Heart left ventricle (tissue), 16 donors: ENCODE data around the gene ANGPTL4. TPM values are rescaled to one million over a fixed set of nuclear protein-coding genes. Genes with fewer than 3 reads are reported as not detected.

Source experiments
- ATAC-seq, 4 donors: fragments of 200-7000 bp; cut with Tn5 transposase; one replicate each; pipeline ENCODE4 v1.9.1; 2020 to 2022; ENCODE audit warnings: moderate library complexity in 4 of 4, mild to moderate bottlenecking in 3 of 4, moderate number of reproducible peaks in 1 of 4
- DNase-seq, 5 donors: peaks; one replicate each; pipeline ENCODE4 v3.0.0-alpha.2; 2020
- H3K27ac ChIP-seq, 12 donors: fragments of 200-600 bp; sonication (generic) in 4 of 12; one replicate each; pipeline versions ENCODE4 v1.5.0 to v1.8.0; 2016 to 2022; ENCODE audit warnings: mild to moderate bottlenecking in 2 of 12
- H3K27me3 ChIP-seq, 9 donors: fragments of 200-600 bp; sonication (generic) in 2 of 9; one replicate each; pipeline versions ENCODE4 v1.5.1 to v1.8.0; 2016 to 2022; ENCODE audit warnings: mild to moderate bottlenecking in 3 of 9
- H3K36me3 ChIP-seq, 9 donors: fragments of 200-600 bp; sonication (generic) in 2 of 9; one replicate each; pipeline versions ENCODE4 v1.5.0 to v1.8.0; 2018 to 2022; ENCODE audit warnings: mild to moderate bottlenecking in 2 of 9
- H3K4me1 ChIP-seq, 12 donors: fragments of 200-600 bp; sonication (generic) in 4 of 12; one replicate each; pipeline versions ENCODE4 v1.5.0 to v1.8.0; 2016 to 2022; ENCODE audit warnings: mild to moderate bottlenecking in 3 of 12
- H3K4me3 ChIP-seq, 12 donors: fragments of 200-600 bp; sonication (generic) in 4 of 12; one replicate each; pipeline versions ENCODE4 v1.5.0 to v1.8.0; 2017 to 2022; ENCODE audit warnings: mild to moderate bottlenecking in 9 of 12, moderate library complexity in 4 of 12
- H3K9me3 ChIP-seq, 12 donors: fragments of 200-600 bp; sonication (generic) in 4 of 12; one replicate each; pipeline versions ENCODE4 v1.5.0 to v1.8.0; 2016 to 2022; ENCODE audit warnings: mild to moderate bottlenecking in 1 of 12
- POLR2A ChIP-seq, 2 donors: fragments of 450-650 bp; IDR thresholded peaks; one replicate each; pipeline ENCODE4 v1.6.1; 2017; ENCODE audit warnings: antibody characterized with exemption in 2 of 2, mild to moderate bottlenecking in 2 of 2, moderate library complexity in 2 of 2
- WGBS, 4 donors: extraction: QIAGEN DNeasy Blood & Tissue Kit in 2 of 4; methylation state at CpG; one replicate each; pipeline versions ENCODE4 v1.1.5 to v1.1.7; 2013 to 2018; 5-methylcytosine and 5-hydroxymethylcytosine counted together
- intact Hi-C, 10 donors: fragments of 100-400 bp; cut with DNase I; formaldehyde crosslinking; loops; one replicate each; pipeline versions ENCODE4 v1.11.1 to v1.14.2; 2022
- polyA plus RNA-seq, 2 donors: library from polyadenylated mRNA; stranded (reverse); fragments of 200-250 nt; gene quantifications; one replicate each; pipeline ENCODE4 v1.2.3, GENCODE V29; 2013
- total RNA-seq, 9 donors: library from RNA; depleted of rRNA in 2 of 9; stranded (reverse); fragments of >200 nt in 2 of 9; fragmentation: NEBNext Ultra II Directional in 3 of 9; extraction: Animal tissue kit (Norgen Biotek cat#: 25700) in 3 of 9; gene quantifications; one replicate each; pipeline versions ENCODE4 v1.1.0 to v1.2.4, GENCODE V29; 2016 to 2023
- TF ChIP-seq, protein P1 (sequence below), 12 donors: fragments of 200-600 bp; sonication (generic) in 4 of 12; IDR thresholded peaks; one replicate each; pipeline versions ENCODE4 v1.5.0 to v1.8.0; 2018 to 2022; ENCODE audit warnings: antibody characterized with exemption in 12 of 12, mild to moderate bottlenecking in 5 of 12
- donor health status: ischemic (EF 13 %, LVEDD 7.1; RV severe dilation, severe dysfunction).
- donor health status: healthy with polysubstance abuse.
- donor health status: DM: no; HTN: yes; CAD: no.
- donor health status: DM: no; HTN: no; CAD: no.
- donor health status: ischemic (EF 25% LVEDD 6.9; RV normal size, moderate dysfunction).
- donor health status: ischemic (EF 25% LVEDD 5.7; RV mildly dilated, moderate dysfunction).
- donor health status: healthy.
- donor health status: DM: yes; HTN: yes; CAD: no.
- donor health status: ischemic (EF 35%, LVEDD 5.7; RV mildly dilated, moderate dysfunction).
- donor health status: nonischemic (EF 11% LVEDD 7.7; RV severe dilation, severe dysfunction).
- donor health status: DM: yes; HTN: yes; CAD: no.
- donor health status: PGD.
- donor health status: ischemic (EF 29% LVEDD 5.4; RV normal size, mild dysfunction).
- donor health status: nonischemic (EF 23%, LVEDD 6.1; RV moderate dilation, normal function).

Gene ANGPTL4
- total and polyA plus RNA-seq, 11 donors = 2.4 to 117 (median 10.8) TPM

GRCh38 chr19:8358948-8359347 is 5.0 kb upstream of the ANGPTL4 start:
- TF ChIP-seq, protein P1, sequence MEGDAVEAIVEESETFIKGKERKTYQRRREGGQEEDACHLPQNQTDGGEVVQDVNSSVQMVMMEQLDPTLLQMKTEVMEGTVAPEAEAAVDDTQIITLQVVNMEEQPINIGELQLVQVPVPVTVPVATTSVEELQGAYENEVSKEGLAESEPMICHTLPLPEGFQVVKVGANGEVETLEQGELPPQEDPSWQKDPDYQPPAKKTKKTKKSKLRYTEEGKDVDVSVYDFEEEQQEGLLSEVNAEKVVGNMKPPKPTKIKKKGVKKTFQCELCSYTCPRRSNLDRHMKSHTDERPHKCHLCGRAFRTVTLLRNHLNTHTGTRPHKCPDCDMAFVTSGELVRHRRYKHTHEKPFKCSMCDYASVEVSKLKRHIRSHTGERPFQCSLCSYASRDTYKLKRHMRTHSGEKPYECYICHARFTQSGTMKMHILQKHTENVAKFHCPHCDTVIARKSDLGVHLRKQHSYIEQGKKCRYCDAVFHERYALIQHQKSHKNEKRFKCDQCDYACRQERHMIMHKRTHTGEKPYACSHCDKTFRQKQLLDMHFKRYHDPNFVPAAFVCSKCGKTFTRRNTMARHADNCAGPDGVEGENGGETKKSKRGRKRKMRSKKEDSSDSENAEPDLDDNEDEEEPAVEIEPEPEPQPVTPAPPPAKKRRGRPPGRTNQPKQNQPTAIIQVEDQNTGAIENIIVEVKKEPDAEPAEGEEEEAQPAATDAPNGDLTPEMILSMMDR (IDR thresholded peaks at IDR 0.05) = no peak
- TF ChIP-seq POLR2A (IDR thresholded peaks at IDR 0.05) = no peak
- Histone ChIP-seq H3K4me3 (no peak overlapping the region), H3K27me3 (no peaks in the 10 kb centered on the region), H3K27ac (no peak overlapping the region), H3K4me1 (peaks cover 10 to 52% (median 27%) of the 10 kb centered on the region in 12 donors), H3K36me3 (no peaks in the 10 kb centered on the region), H3K9me3 (peaks cover 0 to 8% (median 2%) of the 10 kb centered on the region in 12 donors)
- intact Hi-C loops = loop anchor here in 2 of 10 donors (5.0 to 10.0 kb wide), 3 partner anchors 148 to 226 kb away; partner anchors contain the start of gene MYO1F (in 1 of the 2)
- DNase-seq (no peak), ATAC-seq (no peak)
- 92 to 94% (median 93%) methylated on average over 6 of the region's 6 CpGs for WGBS, 4 donors

- no peak for ATAC-seq
- TF ChIP-seq POLR2A (IDR thresholded peaks at IDR 0.05) = no peak
- TF ChIP-seq, protein P1 (IDR thresholded peaks at IDR 0.05) = no peak
- intact Hi-C loops = loop anchor here in 1 of 10 donors (5.0 kb wide), 1 partner anchor 37 kb away; no protein-coding TSS in a partner anchor
Observed at GRCh38 chr19:8360196-8360595, 3.8 kb upstream of the ANGPTL4 start.

DNA sequence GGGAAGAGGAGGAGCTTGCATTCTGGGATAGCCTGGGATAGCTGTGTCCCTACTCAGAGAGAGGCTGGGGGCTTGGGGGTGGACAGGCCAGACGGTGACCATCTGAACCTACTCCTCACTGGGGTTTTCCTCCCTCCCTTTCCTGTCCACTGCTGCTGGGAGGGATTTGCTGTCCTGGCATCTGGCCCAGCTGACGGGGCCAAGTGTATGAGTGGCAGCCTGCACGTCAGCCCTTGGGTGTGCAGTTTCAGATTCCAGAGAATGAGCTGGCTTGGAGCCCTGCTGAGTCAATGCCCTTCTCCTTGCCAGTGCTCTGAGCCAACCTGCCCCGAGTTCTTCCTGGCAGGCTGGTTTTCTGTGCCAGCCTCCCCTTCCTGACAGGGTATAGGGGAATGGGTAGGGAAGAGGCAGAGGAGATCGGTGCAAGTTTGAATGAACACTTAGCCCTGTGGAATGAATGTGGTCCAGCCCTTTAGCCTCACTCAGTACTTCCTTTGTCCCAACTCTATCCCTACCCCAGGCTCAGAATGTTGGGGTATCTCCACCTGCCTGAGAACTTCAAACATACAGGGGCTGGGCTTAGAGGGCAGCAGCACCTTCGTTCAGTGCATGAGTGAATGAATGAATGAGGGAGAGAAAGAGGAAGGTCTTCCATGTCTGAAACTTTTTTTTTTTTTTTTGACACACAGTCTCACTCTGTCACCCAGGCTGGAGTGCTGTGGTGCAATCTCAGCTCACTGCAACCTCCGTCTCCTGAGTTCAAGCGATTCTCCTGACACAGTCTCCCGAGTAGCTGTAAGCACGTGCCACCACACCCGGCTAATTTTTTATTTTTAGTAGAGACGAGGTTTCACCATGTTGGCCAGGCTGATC is 1.8 kb upstream of the ANGPTL4 start:
- Histone ChIP-seq H3K4me1 (peaks cover 10 to 60% (median 40%) of the 10 kb centered on the region in 12 donors), H3K9me3 (no peaks in the 10 kb centered on the region), H3K27ac (peak overlapping the region; percentile 44 to 98 (median 81)), H3K36me3 (no peaks in the 10 kb centered on the region), H3K4me3 (peak overlapping the region in 4 of 12 donors; percentile 0 to 73 (median 16)), H3K27me3 (peaks cover 0 to 9% (median 0%) of the 10 kb centered on the region in 9 donors)
- DNase-seq (peak; percentile 93 to 97 (median 94)), ATAC-seq (peak; percentile 73 to 93 (median 92))
- TF ChIP-seq, protein P1 (IDR thresholded peaks at IDR 0.05) = no peak
- no peak for TF ChIP-seq POLR2A (IDR thresholded peaks at IDR 0.05)
- intact Hi-C loops = loop anchor here in 8 of 10 donors (1.0 to 5.0 kb wide), 4 partner anchors 28 to 35 kb away; partner anchors contain the start of gene RAB11B (in 5 of the 8)
- WGBS, 4 donors = 25 to 40% (median 34%) methylated on average over 9 to 12 of the region's 12 CpGs

More at GRCh38 chr19:8360196-8360595, 3.8 kb upstream of the ANGPTL4 start:
- H3K27ac ChIP-seq = no peak overlapping the region
- peaks cover 10 to 51% (median 32%) of the 10 kb centered on the region in 12 donors for H3K4me1 ChIP-seq
- WGBS, 4 donors = 89 to 94% (median 91%) methylated on average over 8 of the region's 8 CpGs
- no peak for DNase-seq
- no peak overlapping the region for H3K4me3 ChIP-seq
- H3K9me3 ChIP-seq = peaks cover 0 to 8% (median 2%) of the 10 kb centered on the region in 12 donors
- H3K27me3 ChIP-seq = peaks cover 0 to 8% (median 0%) of the 10 kb centered on the region in 9 donors
- H3K36me3 ChIP-seq = no peaks in the 10 kb centered on the region

DNA sequence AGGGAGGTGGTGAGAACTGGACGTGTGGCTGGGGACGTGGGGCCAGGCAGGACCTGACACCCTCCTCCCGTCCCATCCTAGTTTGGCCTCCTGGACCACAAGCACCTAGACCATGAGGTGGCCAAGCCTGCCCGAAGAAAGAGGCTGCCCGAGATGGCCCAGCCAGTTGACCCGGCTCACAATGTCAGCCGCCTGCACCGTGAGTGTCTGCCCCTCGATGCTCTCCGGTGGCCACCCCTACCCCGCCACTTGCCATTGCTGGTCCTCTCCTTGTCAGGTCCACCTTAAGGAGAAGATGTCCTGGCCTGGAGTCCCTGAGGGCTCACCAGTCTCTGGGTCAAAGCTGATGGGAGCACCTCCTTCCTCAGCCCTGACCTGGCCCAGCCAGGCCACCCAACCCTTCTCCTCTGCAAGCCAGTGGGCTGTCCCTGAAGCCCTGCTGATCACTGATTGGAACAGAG is 2.2 kb downstream of the ANGPTL4 start:
- peak overlapping the region in 4 of 12 donors; percentile 15 to 89 (median 80) for H3K4me3 ChIP-seq
- TF ChIP-seq POLR2A (IDR thresholded peaks at IDR 0.05) = no peak
- TF ChIP-seq, protein P1 (IDR thresholded peaks at IDR 0.05) = no peak
- intact Hi-C loops = loop anchor here in 1 of 10 donors (2.0 kb wide), 1 partner anchor 23 kb away; no protein-coding TSS in a partner anchor
- H3K27ac ChIP-seq = peak overlapping the region in 7 of 12 donors; percentile 13 to 98 (median 85)
- DNase-seq = no peak
- peaks cover 0 to 9% (median 0%) of the 10 kb centered on the region in 9 donors for H3K27me3 ChIP-seq
- H3K36me3 ChIP-seq = peaks cover 0 to 27% (median 0%) of the 10 kb centered on the region in 9 donors
- WGBS, 4 donors = 88 to 93% (median 92%) methylated on average over 11 of the region's 11 CpGs
- H3K9me3 ChIP-seq = no peaks in the 10 kb centered on the region
- no peak for ATAC-seq
- peaks cover 16 to 84% (median 57%) of the 10 kb centered on the region in 12 donors for H3K4me1 ChIP-seq
